Measurements from ENCODE around the gene KLHL1.
"Not testable (repeated sequence)": the region's sequence is repeated elsewhere in the genome, so short reads cannot be mapped to it uniquely, and the experiment has no call there.

The KLHL1 gene

GRCh38 chr13:70108356-70109105 lies at the start of gene KLHL1:
Gene KLHL1, minus strand, starts transcription at chr13:70108452. Its CDS starts 753 bp downstream, at chr13:70107699.
- DNase-seq, result no peak

- not testable (repeated sequence) for DNase-seq
Measured at GRCh38 chr13:70142658-70143057, 34.4 kb upstream of the KLHL1 start.

GRCh38 chr13:70128098-70128497 lies 19.8 kb upstream of the KLHL1 start:
- no peak for DNase-seq

- no peak for DNase-seq
Measured at GRCh38 chr13:70125693-70126092, 17.4 kb upstream of the KLHL1 start.

GRCh38 chr13:70117338-70117905 lies 9.2 kb upstream of the KLHL1 start:
- DNase-seq, result no peak

- DNase-seq, result peak; percentile 14
Measured at GRCh38 chr13:70107498-70108281, 562 bp downstream of the KLHL1 start, which contains the start of gene ATXN8OS. Gene ATXN8OS, plus strand, starts transcription at chr13:70107826.

- DNase-seq, result no peak
Measured at GRCh38 chr13:70107125-70107497, 1.1 kb downstream of the KLHL1 start.

- DNase-seq, result no peak
Measured at GRCh38 chr13:70104481-70104880, 3.8 kb downstream of the KLHL1 start.

GRCh38 chr13:70098669-70099068 lies 9.6 kb downstream of the KLHL1 start:
- no peak for DNase-seq

- no peak for DNase-seq
Measured at GRCh38 chr13:70090036-70090723, 18.1 kb downstream of the KLHL1 start.

GRCh38 chr13:70088926-70089325 lies 19.3 kb downstream of the KLHL1 start:
- DNase-seq, result no peak

- no peak for DNase-seq
Measured at GRCh38 chr13:70087247-70087646, 21.0 kb downstream of the KLHL1 start.

GRCh38 chr13:70080012-70080411 lies 28.2 kb downstream of the KLHL1 start:
- DNase-seq, result peak; percentile 18

GRCh38 chr13:70054572-70054971 lies 53.7 kb downstream of the KLHL1 start:
- DNase-seq, result no peak

GRCh38 chr13:70051531-70051930 lies 56.7 kb downstream of the KLHL1 start:
- no peak for DNase-seq

GRCh38 chr13:70043685-70044084 lies 64.6 kb downstream of the KLHL1 start:
- DNase-seq, result no peak

GRCh38 chr13:70042193-70042592 lies 66.1 kb downstream of the KLHL1 start:
- no peak for DNase-seq

- DNase-seq, result no peak
Measured at GRCh38 chr13:70034286-70034685, 74.0 kb downstream of the KLHL1 start.

GRCh38 chr13:70027551-70027950 lies 80.7 kb downstream of the KLHL1 start:
- no peak for DNase-seq

- no peak for DNase-seq
Measured at GRCh38 chr13:70023516-70023915, 84.7 kb downstream of the KLHL1 start.

- DNase-seq, result no peak
Measured at GRCh38 chr13:70022646-70023045, 85.6 kb downstream of the KLHL1 start.

- no peak for DNase-seq
Measured at GRCh38 chr13:70016116-70016515, 92.1 kb downstream of the KLHL1 start.

GRCh38 chr13:70014337-70014736 lies 93.9 kb downstream of the KLHL1 start:
- no peak for DNase-seq
